ENCODE measurements around the gene HMCN2. TPM values are rescaled to one million over a fixed set of nuclear protein-coding genes. Genes with fewer than 3 reads are reported as not detected.

Gene HMCN2
- total RNA-seq, 1 experiment from 2014 or later = 1.6 TPM

DNA sequence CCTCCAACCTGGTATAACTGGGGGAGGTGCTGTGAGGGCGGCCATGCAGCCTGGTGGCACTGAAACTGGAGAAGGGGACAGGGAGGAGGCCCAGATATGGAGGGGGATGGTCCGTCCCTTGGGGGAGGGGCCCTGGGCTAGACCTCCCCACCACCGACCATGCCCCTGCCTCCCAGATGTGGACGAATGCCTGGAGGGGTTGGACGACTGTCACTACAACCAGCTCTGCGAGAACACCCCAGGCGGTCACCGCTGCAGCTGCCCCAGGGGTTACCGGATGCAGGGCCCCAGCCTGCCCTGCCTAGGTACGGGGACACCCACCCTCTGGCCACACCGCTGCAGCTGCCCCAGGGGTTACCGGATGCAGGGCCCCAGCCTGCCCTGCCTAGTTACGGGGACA is 163.8 kb downstream of the HMCN2 start:
- Histone ChIP-seq H4K20me1 (ENCODE audit: insufficient read depth) (no peaks in the 10 kb centered on the region), H2AFZ (no peak overlapping the region), H3K36me3 (ENCODE audit: low read depth) (no peaks in the 10 kb centered on the region), H3K4me3 (no peak overlapping the region), H3K79me2 (ENCODE audit: low read depth) (no peaks in the 10 kb centered on the region), H3K9me2 (ENCODE audit: insufficient read depth) (no peaks in the 10 kb centered on the region), H3K4me1 (replicated peaks; ENCODE audit: insufficient read depth) (peaks cover 11% of the 10 kb centered on the region; the same call in 1 of the 2 replicates), H3K27ac (no peak overlapping the region), H3K27me3 (ENCODE audit: insufficient read depth, low read depth) (no peaks in the 10 kb centered on the region), H3F3A (ENCODE audit: insufficient read depth, low read depth) (no peaks in the 10 kb centered on the region), H3K4me2 (no peak overlapping the region), H3K9me3 (ENCODE audit: insufficient read depth, low read depth) (no peaks in the 10 kb centered on the region; the same call in 1 of the 2 replicates)
- BruUV-seq (replicated peaks) = no TSS peak
- CTCF ChIA-PET = interaction anchor here (0.6 kb wide), 1 partner anchor 234 kb away, joined by 4 read pairs; no protein-coding TSS in a partner anchor
- TF ChIP-seq EZH2 (IDR thresholded peaks at IDR 0.05; ENCODE audit: low read depth) (no peak), CTCF (conservative IDR thresholded peaks at IDR 0.05) (no peak)
- DNase-seq = no peak
- intact Hi-C loops (cut with micrococcal nuclease; ENCODE audit: unreplicated experiment) = no loop called here
- POLR2A ChIA-PET (ENCODE audit: unreplicated experiment) = no interaction called here

DNA sequence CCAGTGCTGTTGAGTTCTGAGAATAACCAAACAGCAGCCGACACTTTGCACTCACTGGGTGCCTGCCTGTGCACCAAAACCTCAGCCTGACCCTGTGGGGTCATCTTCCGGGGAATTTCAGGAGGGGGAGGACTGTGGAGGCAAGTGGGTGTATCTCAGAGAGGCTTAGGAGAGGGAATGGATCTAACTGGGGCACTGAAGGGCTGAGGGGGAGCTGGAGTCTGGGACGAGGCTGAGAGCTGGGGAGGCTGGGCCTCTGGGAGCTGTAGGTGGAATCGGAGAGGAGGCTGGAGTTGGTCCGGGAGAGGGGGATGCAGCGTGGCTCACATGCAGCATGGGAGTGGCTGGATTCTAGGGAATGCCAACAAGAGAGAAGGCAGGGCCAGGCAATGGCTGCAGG is 164.3 kb downstream of the HMCN2 start:
- ChIA-PET CTCF (interaction anchor here (0.6 kb wide), 1 partner anchor 234 kb away, joined by 4 read pairs; no protein-coding TSS in a partner anchor), POLR2A (ENCODE audit: unreplicated experiment) (no interaction called here)
- H3K9me3 ChIP-seq (ENCODE audit: insufficient read depth, low read depth) = no peaks in the 10 kb centered on the region; the same call in 1 of the 2 replicates
- H3K9me2 ChIP-seq (ENCODE audit: insufficient read depth) = no peaks in the 10 kb centered on the region
- H4K20me1 ChIP-seq (ENCODE audit: insufficient read depth) = no peaks in the 10 kb centered on the region
- H3K79me2 ChIP-seq (ENCODE audit: low read depth) = no peaks in the 10 kb centered on the region
- H3K27ac ChIP-seq = no peak overlapping the region
- H3K27me3 ChIP-seq (ENCODE audit: insufficient read depth, low read depth) = no peaks in the 10 kb centered on the region
- no peak overlapping the region for H2AFZ ChIP-seq
- DNase-seq = no peak
- H3K4me1 ChIP-seq (replicated peaks; ENCODE audit: insufficient read depth) = peaks cover 11% of the 10 kb centered on the region; the same call in 1 of the 2 replicates
- TF ChIP-seq EZH2 (IDR thresholded peaks at IDR 0.05; ENCODE audit: low read depth) (no peak), CTCF (conservative IDR thresholded peaks at IDR 0.05) (no peak)
- no peak overlapping the region for H3K4me2 ChIP-seq
- H3F3A ChIP-seq (ENCODE audit: insufficient read depth, low read depth) = no peaks in the 10 kb centered on the region
- BruUV-seq (replicated peaks) = no TSS peak
- H3K36me3 ChIP-seq (ENCODE audit: low read depth) = no peaks in the 10 kb centered on the region
- no peak overlapping the region for H3K4me3 ChIP-seq
- intact Hi-C loops (cut with micrococcal nuclease; ENCODE audit: unreplicated experiment) = no loop called here

GRCh38 chr9:130430232-130430631 is 164.7 kb downstream of the HMCN2 start:
- H3K4me3 ChIP-seq = no peak overlapping the region
- DNase-seq = no peak
- no TSS peak for BruUV-seq (replicated peaks)
- H3K27me3 ChIP-seq (ENCODE audit: insufficient read depth, low read depth) = no peaks in the 10 kb centered on the region
- H3F3A ChIP-seq (ENCODE audit: insufficient read depth, low read depth) = no peaks in the 10 kb centered on the region
- no peaks in the 10 kb centered on the region for H3K36me3 ChIP-seq (ENCODE audit: low read depth)
- TF ChIP-seq EZH2 (IDR thresholded peaks at IDR 0.05; ENCODE audit: low read depth) = no peak
- H3K9me2 ChIP-seq (ENCODE audit: insufficient read depth) = no peaks in the 10 kb centered on the region
- no peak overlapping the region for H2AFZ ChIP-seq
- no peaks in the 10 kb centered on the region for H4K20me1 ChIP-seq (ENCODE audit: insufficient read depth)
- no peak overlapping the region for H3K4me2 ChIP-seq
- no peaks in the 10 kb centered on the region for H3K79me2 ChIP-seq (ENCODE audit: low read depth)
- no peak overlapping the region for H3K27ac ChIP-seq
- H3K4me1 ChIP-seq (replicated peaks; ENCODE audit: insufficient read depth) = peaks cover 11% of the 10 kb centered on the region; the same call in 1 of the 2 replicates
- POLR2A ChIA-PET (ENCODE audit: unreplicated experiment) = no interaction called here
- intact Hi-C loops (cut with micrococcal nuclease; ENCODE audit: unreplicated experiment) = no loop called here
- CTCF ChIA-PET = no interaction called here
- H3K9me3 ChIP-seq (ENCODE audit: insufficient read depth, low read depth) = no peaks in the 10 kb centered on the region; the same call in 1 of the 2 replicates
